ENCODE data around the gene MEF2A.

Gene MEF2A

GRCh38 chr15:99605990-99606389 lies 40.2 kb downstream of the MEF2A start:
- DNase-seq (ENCODE audit: low read depth) = no peak

DNA sequence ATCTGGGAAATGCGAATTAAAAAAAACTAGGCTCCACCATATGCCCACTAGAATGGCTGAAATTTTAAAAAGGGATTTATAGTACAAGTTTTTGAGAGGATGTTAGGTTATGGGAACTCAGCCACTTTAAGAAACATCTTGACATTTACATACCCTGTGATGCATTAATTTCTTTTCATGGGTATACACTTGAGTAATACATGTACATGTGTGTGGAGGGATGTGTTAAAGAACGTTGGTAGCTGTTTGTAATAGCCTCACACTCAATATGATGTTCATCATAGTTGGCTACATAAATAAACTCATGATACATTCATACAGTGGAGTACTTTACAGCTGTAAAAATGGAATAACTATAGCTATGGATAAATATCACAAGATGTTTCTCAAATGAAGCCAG lies 40.9 kb downstream of the MEF2A start:
- no peak for DNase-seq (ENCODE audit: low read depth)

GRCh38 chr15:99613481-99613880 lies 47.7 kb downstream of the MEF2A start:
- no peak for DNase-seq (ENCODE audit: low read depth)

DNA sequence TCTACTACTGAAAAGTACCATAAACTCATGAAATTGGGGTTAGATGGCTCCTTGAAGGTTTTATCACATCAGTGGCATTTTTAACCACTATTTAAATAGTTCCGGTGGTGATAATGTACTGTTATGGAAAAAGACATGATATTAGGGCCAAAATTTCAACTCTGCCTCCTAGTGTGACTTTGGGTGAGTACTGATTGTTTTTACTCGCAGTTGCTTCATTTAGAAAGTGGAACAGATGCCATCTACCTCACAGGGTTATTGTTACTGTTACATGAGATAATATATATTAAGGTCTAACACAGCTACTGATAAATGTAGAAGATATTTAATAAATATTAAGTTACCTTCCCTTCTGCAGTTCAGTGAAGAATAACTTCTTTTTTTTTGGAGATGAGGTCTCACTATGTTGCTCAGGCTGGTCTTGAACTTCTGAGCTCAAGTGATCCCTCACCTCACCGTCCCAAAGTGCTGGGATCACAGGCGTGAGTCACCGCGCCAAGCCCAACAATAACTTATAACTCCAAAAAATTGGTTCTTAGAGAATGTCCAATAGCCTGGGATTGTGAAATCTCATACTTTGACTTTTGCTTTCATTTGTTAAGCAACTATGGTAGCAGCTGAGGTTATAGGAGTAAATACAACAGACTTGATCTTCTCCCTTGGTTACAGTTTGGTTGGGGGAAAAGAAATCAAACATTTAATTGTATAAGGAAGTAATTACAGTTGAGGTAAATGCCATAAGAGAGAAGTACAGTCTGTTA lies 48.3 kb downstream of the MEF2A start:
- DNase-seq (ENCODE audit: low read depth) = no peak

GRCh38 chr15:99614749-99615288 lies 49.0 kb downstream of the MEF2A start:
- DNase-seq (ENCODE audit: low read depth) = no peak

GRCh38 chr15:99615460-99615859 lies 49.7 kb downstream of the MEF2A start:
- no peak for DNase-seq (ENCODE audit: low read depth)

DNA sequence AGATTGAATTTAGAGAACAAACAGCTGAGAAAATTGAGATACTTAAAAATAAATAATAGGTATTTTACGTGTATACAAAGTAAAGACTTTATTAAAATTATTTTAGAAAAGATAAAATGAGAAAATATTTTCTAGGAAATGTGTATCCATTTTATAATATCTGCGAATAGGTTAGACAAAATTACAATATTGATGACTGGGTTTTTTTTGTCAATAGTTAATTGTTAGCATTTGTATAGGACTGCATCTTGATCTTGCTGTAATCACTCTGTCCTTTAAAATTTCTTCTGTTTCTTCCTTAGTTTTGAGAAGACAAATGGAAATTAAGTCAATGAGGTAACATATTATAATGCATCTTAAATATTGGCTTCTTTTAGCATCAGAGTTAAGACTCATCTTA lies 50.3 kb downstream of the MEF2A start:
- DNase-seq (ENCODE audit: low read depth) = no peak

- DNase-seq (ENCODE audit: low read depth) = no peak
Measured at GRCh38 chr15:99616773-99617342, 51.1 kb downstream of the MEF2A start.

DNA sequence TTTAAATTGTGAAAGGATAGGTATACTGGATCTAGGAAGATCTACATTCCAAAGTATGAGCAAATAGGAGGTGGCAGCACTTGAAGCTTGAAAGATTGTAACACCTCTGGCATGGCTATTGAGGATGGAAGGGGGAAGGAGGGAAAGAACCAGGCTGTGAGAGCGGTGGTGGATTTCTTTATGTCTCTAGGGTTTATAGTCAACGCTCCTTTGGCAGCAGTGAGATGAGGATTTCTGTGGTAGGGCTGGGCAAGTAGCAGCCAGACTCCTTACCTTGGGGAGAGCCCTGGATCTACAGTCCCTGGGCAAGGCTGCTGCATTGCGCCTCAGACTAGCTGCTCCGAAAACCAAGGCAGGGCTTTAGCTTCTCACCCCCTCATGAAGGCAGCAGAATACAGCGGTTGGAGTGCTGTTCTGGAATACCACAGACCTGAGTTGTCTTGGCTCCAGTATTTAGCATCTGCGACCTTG lies 53.2 kb downstream of the MEF2A start:
- no peak for DNase-seq (ENCODE audit: low read depth)

DNA sequence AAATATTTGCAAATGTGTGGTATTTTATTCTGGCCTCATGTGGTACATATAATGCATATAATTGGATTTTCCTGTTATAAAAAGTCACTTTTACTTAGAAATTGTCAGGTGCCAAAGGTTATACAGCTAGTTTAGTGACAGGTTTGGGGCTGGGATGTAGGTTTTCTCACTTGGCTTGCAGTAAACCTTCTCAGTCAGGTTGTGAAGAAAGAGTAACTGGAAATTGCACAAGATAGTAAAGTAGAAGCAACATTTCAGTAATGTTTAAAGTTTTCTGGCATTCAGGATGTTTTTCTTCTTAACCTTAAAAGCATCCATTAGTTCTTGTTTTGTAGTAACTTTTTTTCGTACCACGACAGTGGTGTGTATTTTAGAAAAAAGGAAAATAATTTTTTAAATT lies 53.9 kb downstream of the MEF2A start:
- DNase-seq (ENCODE audit: low read depth) = no peak

- DNase-seq (ENCODE audit: low read depth) = no peak
Measured at GRCh38 chr15:99620178-99620577, 54.4 kb downstream of the MEF2A start.

DNA sequence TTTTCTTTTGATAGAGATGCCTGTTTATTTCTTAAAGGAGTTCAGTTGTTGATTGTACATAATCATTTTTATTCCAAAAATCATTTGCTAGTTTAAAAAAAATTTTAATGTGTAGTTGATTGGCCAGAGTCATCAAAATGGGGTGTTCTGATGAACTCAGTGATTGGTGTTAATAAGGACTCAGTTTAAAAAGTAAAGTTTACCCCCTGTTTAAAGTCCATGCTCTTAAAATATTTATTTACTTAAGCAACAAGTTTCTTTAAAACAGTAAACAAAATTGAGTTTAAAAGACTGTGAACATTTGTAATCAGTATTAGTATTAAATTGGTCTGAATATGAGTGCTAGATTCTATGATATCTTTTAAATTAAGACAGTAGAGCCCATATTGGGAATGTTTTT lies 56.0 kb downstream of the MEF2A start:
- DNase-seq (ENCODE audit: low read depth) = no peak

- no peak for DNase-seq (ENCODE audit: low read depth)
Measured at GRCh38 chr15:99628374-99629001, 62.7 kb downstream of the MEF2A start.

GRCh38 chr15:99630607-99631131 lies 64.9 kb downstream of the MEF2A start:
- no peak for DNase-seq (ENCODE audit: low read depth)

DNA sequence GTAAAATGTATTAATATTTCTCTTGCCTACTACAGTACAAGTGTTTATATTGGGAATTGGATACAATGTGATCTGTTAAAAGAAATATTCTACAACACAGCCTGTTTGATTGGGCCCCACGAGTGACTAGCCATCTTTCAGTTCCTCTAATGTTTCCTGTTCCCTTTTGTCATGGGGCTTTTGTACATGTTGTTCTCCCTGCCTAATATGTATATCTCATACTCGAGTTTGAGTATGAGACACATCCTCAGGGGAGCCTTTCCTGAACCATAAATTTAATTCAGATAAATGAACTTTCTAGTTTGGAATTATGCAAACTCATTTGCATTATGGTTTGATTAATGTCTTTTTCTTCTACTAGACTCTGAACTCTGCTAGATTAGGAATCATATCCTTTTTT lies 65.5 kb downstream of the MEF2A start:
- DNase-seq (ENCODE audit: low read depth) = no peak

- no peak for DNase-seq (ENCODE audit: low read depth)
Measured at GRCh38 chr15:99632521-99632920, 66.7 kb downstream of the MEF2A start.

DNA sequence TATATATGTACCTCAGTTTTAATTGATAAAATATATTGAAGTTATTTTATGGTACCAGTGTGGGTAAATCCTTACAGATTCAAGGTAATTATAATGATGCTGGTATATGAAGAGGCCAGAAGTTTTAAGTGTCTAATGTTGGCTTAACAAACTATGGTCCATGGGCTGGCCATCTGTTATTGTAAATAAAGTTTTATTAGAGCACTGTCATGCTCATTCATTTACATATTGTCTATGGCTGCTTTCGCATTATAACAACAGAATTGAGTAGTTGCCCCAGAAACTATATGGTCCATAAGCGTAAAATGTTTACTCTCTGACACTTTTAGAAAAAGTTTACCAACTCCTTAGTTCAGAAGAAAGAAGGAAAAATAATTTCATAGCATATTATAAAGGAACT lies 67.9 kb downstream of the MEF2A start:
- DNase-seq (ENCODE audit: low read depth) = no peak

DNA sequence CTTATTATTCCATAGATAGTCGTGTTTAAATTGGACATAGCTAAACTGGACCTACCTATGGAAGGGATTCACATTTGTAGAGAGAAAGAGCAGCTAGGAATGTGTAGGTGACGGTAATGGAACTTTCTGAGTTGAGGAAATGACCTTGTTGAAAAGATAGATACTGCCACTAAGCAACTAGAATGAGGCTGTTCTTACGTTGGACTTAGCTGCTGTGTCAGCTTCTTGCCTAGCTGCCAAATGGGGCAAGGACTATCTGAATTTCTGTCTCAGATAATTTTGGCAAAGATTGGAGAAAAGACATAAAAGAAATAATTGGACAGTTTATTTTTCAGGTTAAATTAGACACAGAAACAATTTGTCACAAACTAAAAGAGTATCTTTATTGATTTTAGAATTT lies 68.8 kb downstream of the MEF2A start:
- no peak for DNase-seq (ENCODE audit: low read depth)

- no peak for DNase-seq (ENCODE audit: low read depth)
Measured at GRCh38 chr15:99635145-99635544, 69.4 kb downstream of the MEF2A start.

DNA sequence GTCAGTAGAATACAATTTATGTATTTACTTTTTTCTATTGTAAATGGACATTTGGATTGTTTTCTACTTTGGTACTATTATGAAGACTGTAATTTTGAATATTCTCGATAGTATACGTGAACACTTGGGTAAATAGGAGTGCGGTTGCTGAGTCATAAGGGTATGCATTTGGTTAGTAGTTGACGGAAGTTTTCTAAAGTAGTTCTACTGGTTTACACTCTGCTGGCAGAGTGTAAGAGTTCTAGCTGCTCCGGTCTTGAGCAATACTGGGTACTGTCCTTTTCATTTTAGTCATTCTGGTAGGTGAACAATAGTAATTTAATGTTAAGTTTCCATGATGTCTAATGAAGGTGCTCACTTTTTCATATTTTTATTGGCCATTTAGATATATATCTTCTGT lies 70.0 kb downstream of the MEF2A start:
- DNase-seq (ENCODE audit: low read depth) = no peak

GRCh38 chr15:99644913-99645542 lies 79.2 kb downstream of the MEF2A start:
- DNase-seq (ENCODE audit: low read depth) = no peak

DNA sequence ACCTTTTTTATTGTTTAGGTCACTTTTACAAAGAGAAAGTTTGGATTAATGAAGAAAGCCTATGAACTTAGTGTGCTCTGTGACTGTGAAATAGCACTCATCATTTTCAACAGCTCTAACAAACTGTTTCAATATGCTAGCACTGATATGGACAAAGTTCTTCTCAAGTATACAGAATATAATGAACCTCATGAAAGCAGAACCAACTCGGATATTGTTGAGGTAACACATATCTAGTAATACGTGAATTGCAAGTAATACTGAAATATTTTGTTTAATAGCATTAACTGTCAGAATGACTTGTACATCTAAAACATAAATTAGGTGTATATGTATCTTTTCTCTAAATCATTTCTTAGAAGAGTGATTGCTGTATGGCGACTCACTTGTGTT lies 79.8 kb downstream of the MEF2A start:
- DNase-seq (ENCODE audit: low read depth) = no peak

- no peak for DNase-seq (ENCODE audit: low read depth)
Measured at GRCh38 chr15:99645951-99646350, 80.2 kb downstream of the MEF2A start.

Data from activated T-cell treated with anti-CD3 and anti-CD28 coated beads for 48 hours (primary cell).